SKM-1 treated with dmso at 0.1 percent for 144 hours (cell line): Measurements from ENCODE around the gene CRYGN.

Experiments used
- DNase-seq: peaks from one replicate; lab custom pipeline; 2025; ENCODE audit not compliant: unreplicated experiment; lab: John Stamatoyannopoulos, UW

CRYGN gene

GRCh38 chr7:151439855-151440798 is at the start of gene CRYGN:
Gene CRYGN (minus strand): TSS chr7:151440141. CDS start chr7:151439917, 224 bp downstream.
- no peak for DNase-seq

GRCh38 chr7:151489498-151489897 is 49.6 kb upstream of the CRYGN start:
- DNase-seq, result no peak

- no peak for DNase-seq
Observed at GRCh38 chr7:151488096-151488495, 48.2 kb upstream of the CRYGN start.

- no peak for DNase-seq
Observed at GRCh38 chr7:151487228-151487627, 47.3 kb upstream of the CRYGN start.

- DNase-seq, result no peak
Observed at GRCh38 chr7:151486074-151486473, 46.1 kb upstream of the CRYGN start.

GRCh38 chr7:151484971-151485707 is 45.2 kb upstream of the CRYGN start:
- DNase-seq, result no peak

GRCh38 chr7:151483711-151483983 is 43.7 kb upstream of the CRYGN start:
- DNase-seq, result no peak

GRCh38 chr7:151482883-151483710 is 43.2 kb upstream of the CRYGN start:
- no peak for DNase-seq

GRCh38 chr7:151481650-151482505 is 41.9 kb upstream of the CRYGN start:
- no peak for DNase-seq

- no peak for DNase-seq
Observed at GRCh38 chr7:151477867-151478266, 37.9 kb upstream of the CRYGN start.

- DNase-seq, result no peak
Observed at GRCh38 chr7:151472644-151473380, 32.9 kb upstream of the CRYGN start.

GRCh38 chr7:151470711-151471110 is 30.8 kb upstream of the CRYGN start:
- no peak for DNase-seq

- DNase-seq, result no peak
Observed at GRCh38 chr7:151469281-151469680, 29.3 kb upstream of the CRYGN start.

- DNase-seq, result no peak
Observed at GRCh38 chr7:151468217-151469018, 28.5 kb upstream of the CRYGN start.

GRCh38 chr7:151465169-151465568 is 25.2 kb upstream of the CRYGN start:
- no peak for DNase-seq

- DNase-seq, result no peak
Observed at GRCh38 chr7:151462306-151462779, 22.4 kb upstream of the CRYGN start.

GRCh38 chr7:151461942-151462230 is 21.9 kb upstream of the CRYGN start:
- no peak for DNase-seq

GRCh38 chr7:151461096-151461941 is 21.4 kb upstream of the CRYGN start:
- DNase-seq, result no peak
